Panc1 (cell line): Measurements from ENCODE around the gene NEAT1.

Experiments
- CTCF ChIP-seq: fragments of 450-650 bp; IDR thresholded peaks from 2 replicates; pipeline ENCODE4 v1.5.1; 2017; ENCODE audit warnings: mild to moderate bottlenecking
- POLR2AphosphoS5 ChIP-seq: IDR thresholded peaks from 2 replicates; pipeline ENCODE4 v1.6.1; 2012; ENCODE audit warnings: mild to moderate bottlenecking, low read depth, low read length, moderate library complexity
- REST ChIP-seq, 2 experiments: IDR thresholded peaks; 2 replicates each; pipeline ENCODE4 v1.6.1; 2011 to 2012; ENCODE audit warnings: low read depth in 2 of 2, control low read depth in 1 of 2, low read length in 1 of 2, mild to moderate bottlenecking in 1 of 2, moderate library complexity in 1 of 2; ENCODE audit not compliant: insufficient read depth in 1 of 2
- TCF7L2 ChIP-seq: IDR thresholded peaks from 2 replicates; pipeline ENCODE4 v1.6.1; 2011; ENCODE audit warnings: mild to moderate bottlenecking, low read depth, low read length, inconsistent platforms

DNA sequence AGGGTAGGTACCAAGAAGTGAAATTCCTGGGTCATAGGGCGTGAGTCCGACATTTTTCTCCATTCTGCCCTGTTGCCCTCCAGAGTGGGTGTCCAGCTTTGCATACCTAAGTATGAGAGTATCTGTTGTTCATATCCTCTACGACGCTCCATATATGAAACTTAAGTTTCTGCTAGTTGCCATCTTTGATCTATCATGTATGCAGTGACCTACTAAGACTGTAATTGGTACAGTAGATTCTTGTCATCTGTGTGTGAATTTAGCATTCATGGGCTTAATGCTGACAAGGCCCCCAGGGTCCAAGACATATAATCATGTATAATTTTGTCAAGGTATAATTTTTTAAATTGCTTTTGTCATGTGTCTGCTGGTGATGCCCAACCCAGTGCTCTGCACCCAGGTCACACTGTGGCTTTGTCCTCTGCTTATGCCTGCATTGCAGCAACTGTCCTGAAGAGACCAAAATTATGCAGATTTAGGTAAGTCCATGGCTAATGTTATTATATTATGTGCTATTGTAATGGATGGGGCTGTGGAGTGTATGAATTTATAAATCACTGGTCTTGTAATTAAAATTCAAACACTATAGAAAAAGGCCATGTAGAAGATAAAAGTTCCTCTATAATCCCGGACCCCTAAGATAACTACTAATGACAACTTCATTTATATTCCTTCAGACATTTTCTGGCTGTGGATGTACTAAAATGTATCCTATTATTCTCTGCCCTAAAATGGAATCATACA is 12.2 kb downstream of the NEAT1 start:
- TF ChIP-seq CTCF: no peak
- TF ChIP-seq REST (IDR thresholded peaks at IDR 0.05; ENCODE audit: insufficient read depth in 1 of 2, low read depth in 2 of 2, low read length in 1 of 2): no peak
- no peak for TF ChIP-seq POLR2AphosphoS5
- peak; percentile 56; the same call in 1 of the 2 replicates for TF ChIP-seq TCF7L2
